ENCODE data around the gene KCNK4.

DNA sequence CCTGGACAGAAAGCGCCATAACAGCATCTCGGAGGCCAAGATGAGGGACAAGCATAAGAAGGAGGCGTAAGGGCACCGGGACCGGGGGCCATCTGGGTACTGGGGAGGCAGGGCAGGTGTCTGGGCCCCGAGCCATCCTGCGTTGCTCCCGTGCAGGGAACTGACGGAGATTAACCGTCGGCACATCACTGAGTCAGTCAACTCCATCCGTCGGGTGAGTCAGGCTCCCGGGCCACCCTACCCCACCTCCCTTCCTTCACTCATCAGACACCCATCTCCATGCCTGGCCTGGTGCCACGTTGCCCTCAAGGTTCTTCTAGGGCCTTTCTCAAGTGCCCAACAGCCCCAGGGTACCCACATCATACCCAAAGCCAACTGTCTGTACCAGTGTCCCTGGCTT, 24.8 kb upstream of the KCNK4 start:
- TF ChIP-seq, protein P1, sequence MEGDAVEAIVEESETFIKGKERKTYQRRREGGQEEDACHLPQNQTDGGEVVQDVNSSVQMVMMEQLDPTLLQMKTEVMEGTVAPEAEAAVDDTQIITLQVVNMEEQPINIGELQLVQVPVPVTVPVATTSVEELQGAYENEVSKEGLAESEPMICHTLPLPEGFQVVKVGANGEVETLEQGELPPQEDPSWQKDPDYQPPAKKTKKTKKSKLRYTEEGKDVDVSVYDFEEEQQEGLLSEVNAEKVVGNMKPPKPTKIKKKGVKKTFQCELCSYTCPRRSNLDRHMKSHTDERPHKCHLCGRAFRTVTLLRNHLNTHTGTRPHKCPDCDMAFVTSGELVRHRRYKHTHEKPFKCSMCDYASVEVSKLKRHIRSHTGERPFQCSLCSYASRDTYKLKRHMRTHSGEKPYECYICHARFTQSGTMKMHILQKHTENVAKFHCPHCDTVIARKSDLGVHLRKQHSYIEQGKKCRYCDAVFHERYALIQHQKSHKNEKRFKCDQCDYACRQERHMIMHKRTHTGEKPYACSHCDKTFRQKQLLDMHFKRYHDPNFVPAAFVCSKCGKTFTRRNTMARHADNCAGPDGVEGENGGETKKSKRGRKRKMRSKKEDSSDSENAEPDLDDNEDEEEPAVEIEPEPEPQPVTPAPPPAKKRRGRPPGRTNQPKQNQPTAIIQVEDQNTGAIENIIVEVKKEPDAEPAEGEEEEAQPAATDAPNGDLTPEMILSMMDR (conservative IDR thresholded peaks at IDR 0.05; ENCODE audit: low read depth, low read length), result no peak
- no peak for TF ChIP-seq EZH2 (IDR thresholded peaks at IDR 0.05; ENCODE audit: borderline replicate concordance, low read depth, low read length, poor library complexity, severe bottlenecking)

Data from A673 (cell line).